ENCODE measurements around the gene ATG9B.

ATG9B gene

DNA sequence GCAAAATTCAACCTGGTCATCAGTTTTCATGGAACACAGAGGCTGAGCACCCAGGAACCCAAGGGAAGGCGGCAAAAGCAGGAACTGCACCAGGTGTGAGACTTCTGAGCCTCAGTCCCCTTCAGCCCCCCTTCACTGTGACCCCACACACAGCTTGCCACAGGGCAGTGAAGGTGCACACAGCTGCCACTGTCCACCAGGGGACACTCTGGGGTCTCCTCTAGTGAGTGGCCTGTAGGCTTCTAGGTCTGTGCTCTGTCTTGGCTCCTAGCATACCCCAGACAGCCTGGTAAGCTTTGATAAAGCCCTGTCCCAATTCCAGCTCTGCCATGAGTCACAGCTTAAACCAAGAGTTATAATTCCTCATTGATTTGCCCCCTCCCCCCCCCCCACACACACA lies 58.3 kb downstream of the ATG9B start:
- DNase-seq (ENCODE audit: low read depth) = no peak

DNA sequence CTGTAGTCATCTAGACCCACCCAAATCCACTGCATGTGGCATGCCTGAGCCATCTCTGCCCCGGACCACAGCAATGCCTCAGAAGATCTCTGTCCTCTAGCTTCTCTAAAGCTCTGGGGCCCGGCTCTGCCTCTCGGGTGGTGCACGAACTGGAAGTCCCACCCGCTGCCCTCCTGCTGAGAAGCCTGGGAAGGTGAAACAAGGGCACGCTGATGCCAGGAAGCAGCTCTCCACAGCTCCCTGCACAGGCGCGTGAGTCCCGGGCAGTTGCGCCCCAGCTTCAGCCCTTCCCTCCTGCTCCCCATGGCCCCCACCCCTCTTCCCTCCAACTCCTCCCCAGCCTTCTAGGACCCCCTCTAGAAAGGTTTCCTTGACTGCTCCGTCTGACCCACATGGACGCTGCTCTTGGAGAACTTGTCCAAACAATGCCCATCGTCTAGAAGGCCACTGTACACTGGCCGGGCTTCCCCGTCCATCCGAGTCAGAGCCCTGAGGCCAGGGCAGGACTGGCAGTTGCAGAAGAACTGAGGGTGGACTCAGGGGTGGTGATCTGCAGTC lies 58.9 kb downstream of the ATG9B start:
- DNase-seq (ENCODE audit: low read depth) = no peak

Data from fibroblast of gingiva (primary cell).